A549 (cell line): ENCODE data around the gene FAM107B.

Source experiments
- CTCF ChIP-seq: fragments of >200 bp; sonication (Bioruptor Twin); formaldehyde crosslinking; IDR thresholded peaks from 3 replicates; pipeline ENCODE4 v1.5.1; 2016
- HEYL ChIP-seq: fragments of 250-450 bp; sonication (Bioruptor Pico); IDR thresholded peaks from 2 replicates; pipeline ENCODE4 v1.8.0; 2021; ENCODE audit warnings: mild to moderate bottlenecking, moderate library complexity
- HMGXB4 ChIP-seq: fragments of 250-450 bp; sonication (Bioruptor Pico); IDR thresholded peaks from 2 replicates; pipeline ENCODE4 v1.5.0; 2021; ENCODE audit warnings: mild to moderate bottlenecking, moderate library complexity, borderline replicate concordance
- NR3C1 ChIP-seq: fragments of >200 bp; sonication (Bioruptor Twin); formaldehyde crosslinking; IDR thresholded peaks from 3 replicates; pipeline ENCODE4 v1.6.1; 2017
- POLR2A ChIP-seq: IDR thresholded peaks from 2 replicates; pipeline ENCODE4 v1.6.1; 2012; ENCODE audit warnings: mild to moderate bottlenecking, low read length
- ZC3H11A ChIP-seq: fragments of 450-650 bp; IDR thresholded peaks from 2 replicates; pipeline ENCODE4 v1.6.1; 2014; ENCODE audit warnings: antibody characterized with exemption, mild to moderate bottlenecking

- no peak for TF ChIP-seq HEYL (CRISPR knock-in tag)
- TF ChIP-seq NR3C1 = no peak
- no peak for TF ChIP-seq POLR2A
- no peak for TF ChIP-seq HMGXB4 (CRISPR knock-in tag)
- TF ChIP-seq CTCF = no peak
- no peak for TF ChIP-seq ZC3H11A
These were observed 156.8 kb downstream of the FAM107B start for GRCh38 chr10:14617852-14618251.
